Endodermal cell (in vitro differentiated cells): Measurements from ENCODE around the gene RAB28. TPM values are rescaled to one million over a fixed set of nuclear protein-coding genes. Genes with fewer than 3 reads are reported as not detected.

Experiments
- DNase-seq: peaks from one replicate; pipeline ENCODE4 v3.0.0-alpha.2; 2017
- H3K27ac ChIP-seq: 2 replicates; pipeline ENCODE4 v1.5.1; 2013; ENCODE audit warnings: mild to moderate bottlenecking, low read depth, low read length, moderate library complexity
- H3K27me3 ChIP-seq: 2 replicates; pipeline ENCODE4 v1.6.1; 2013; ENCODE audit warnings: mild to moderate bottlenecking, low read length, moderate library complexity; ENCODE audit not compliant: insufficient read depth, control insufficient read depth, poor library complexity, severe bottlenecking
- H3K36me3 ChIP-seq: 2 replicates; pipeline ENCODE4 v1.7.0; 2013; ENCODE audit warnings: mild to moderate bottlenecking, low read length, moderate library complexity; ENCODE audit not compliant: control insufficient read depth, insufficient read depth
- H3K4me1 ChIP-seq: one replicate; pipeline ENCODE4 v1.7.0; 2013; ENCODE audit warnings: low read length; ENCODE audit not compliant: control insufficient read depth, insufficient read depth
- H3K4me3 ChIP-seq: 2 replicates; pipeline ENCODE4 v1.5.1; 2013; ENCODE audit warnings: mild to moderate bottlenecking, low read length, moderate library complexity
- H3K9ac ChIP-seq: 2 replicates; pipeline ENCODE4 v1.6.1; 2013; ENCODE audit warnings: mild to moderate bottlenecking, low read length, moderate library complexity; ENCODE audit not compliant: poor library complexity, severe bottlenecking; ENCODE audit errors: extremely low read depth
- H3K9me3 ChIP-seq: 2 replicates; pipeline ENCODE4 v1.6.1; 2013; ENCODE audit warnings: mild to moderate bottlenecking, low read length, moderate library complexity; ENCODE audit not compliant: control insufficient read depth
- H3K27ac Mint-ChIP-seq: 2 replicates; pipeline ENCODE4 v1.8.0; 2020; ENCODE audit warnings: mixed read lengths
- H3K27me3 Mint-ChIP-seq: 2 replicates; pipeline ENCODE4 v1.8.0; 2021; ENCODE audit warnings: mild to moderate bottlenecking, mixed read lengths; ENCODE audit not compliant: insufficient read depth
- H3K36me3 Mint-ChIP-seq: 2 replicates; pipeline ENCODE4 v1.8.0; 2020; ENCODE audit warnings: low read depth, mixed read lengths
- H3K4me1 Mint-ChIP-seq: 2 replicates; pipeline ENCODE4 v1.8.0; 2020; ENCODE audit warnings: mixed read lengths
- H3K4me3 Mint-ChIP-seq: 2 replicates; pipeline ENCODE4 v1.8.0; 2020; ENCODE audit warnings: mild to moderate bottlenecking, moderate library complexity, mixed read lengths
- H3K9me3 Mint-ChIP-seq: 2 replicates; pipeline ENCODE4 v1.8.0; 2020; ENCODE audit warnings: mild to moderate bottlenecking, mixed read lengths
- CTCF ChIP-seq: fragments of 200-600 bp; sonication (generic); conservative IDR thresholded peaks from 2 replicates; pipeline ENCODE4 v1.5.0; 2021; ENCODE audit warnings: antibody characterized with exemption, mild to moderate bottlenecking
- WGBS, 2 experiments: methylation state at CpG; one replicate each; pipeline versions ENCODE4 v1.1.5 to v1.1.7; 2013; ENCODE audit warnings: missing lambda C conversion rate in 2 of 2, mixed read lengths in 1 of 2; ENCODE audit not compliant: insufficient coverage in 1 of 2, insufficient read length in 1 of 2; 5-methylcytosine and 5-hydroxymethylcytosine counted together
- total RNA-seq, 2 donors: library from RNA; stranded (reverse); fragmentation: NEBNext Ultra II Directional in 1 of 2; extraction: Animal tissue kit (Norgen Biotek cat#: 25700) in 1 of 2; gene quantifications; 2 replicates in 1 of 2; 3 replicates in 1 of 2; pipeline ENCODE4 v1.2.1, GENCODE V29; 2021

Gene RAB28
- total RNA-seq, 2 donors from 2014 or later, result 24.6 to 25.7 TPM

- Mint-ChIP-seq H3K9me3 (peaks cover 17% of the 10 kb centered on the region), H3K27ac (no peak overlapping the region), H3K27me3 (peaks cover 57% of the 10 kb centered on the region), H3K4me1 (peaks cover 8% of the 10 kb centered on the region), H3K36me3 (peaks cover 5% of the 10 kb centered on the region), H3K4me3 (no peak overlapping the region)
- 91 to 100% methylated on average over 3 to 4 of the region's 4 CpGs for WGBS, 2 experiments
- no peak overlapping the region for H3K4me3 ChIP-seq
- peaks cover 6% of the 10 kb centered on the region for H3K9me3 ChIP-seq
- no peak for TF ChIP-seq CTCF
- no peaks in the 10 kb centered on the region for H3K36me3 ChIP-seq
- H3K27ac ChIP-seq, result no peak overlapping the region
- DNase-seq, result no peak
- no peaks in the 10 kb centered on the region for H3K4me1 ChIP-seq
- no peak overlapping the region for H3K9ac ChIP-seq
- H3K27me3 ChIP-seq, result peaks cover 90% of the 10 kb centered on the region
Observed at GRCh38 chr4:13525606-13526281, 41.6 kb upstream of the RAB28 start.

- Histone ChIP-seq H3K27me3 (peaks cover 79% of the 10 kb centered on the region), H3K27ac (no peak overlapping the region), H3K9me3 (peaks cover 6% of the 10 kb centered on the region), H3K36me3 (no peaks in the 10 kb centered on the region), H3K4me3 (no peak overlapping the region), H3K4me1 (no peaks in the 10 kb centered on the region), H3K9ac (no peak overlapping the region)
- H3K27ac Mint-ChIP-seq, result no peak overlapping the region
- peak; percentile 47 for DNase-seq
- no peaks in the 10 kb centered on the region for H3K4me1 Mint-ChIP-seq
- WGBS, 2 experiments, result 84 to 88% methylated on average over 26 to 36 of the region's 36 CpGs
- no peak overlapping the region for H3K4me3 Mint-ChIP-seq
- TF ChIP-seq CTCF, result no peak
- peaks cover 47% of the 10 kb centered on the region for H3K27me3 Mint-ChIP-seq
- peaks cover 17% of the 10 kb centered on the region for H3K9me3 Mint-ChIP-seq
- H3K36me3 Mint-ChIP-seq, result peaks cover 5% of the 10 kb centered on the region
Observed at GRCh38 chr4:13524504-13525243, 40.5 kb upstream of the RAB28 start.

GRCh38 chr4:13523591-13524503, 39.7 kb upstream of the RAB28 start:
- Histone ChIP-seq H3K4me3 (no peak overlapping the region), H3K27ac (no peak overlapping the region), H3K9ac (no peak overlapping the region), H3K4me1 (no peaks in the 10 kb centered on the region), H3K36me3 (no peaks in the 10 kb centered on the region), H3K27me3 (peaks cover 71% of the 10 kb centered on the region), H3K9me3 (peaks cover 6% of the 10 kb centered on the region)
- Mint-ChIP-seq H3K4me3 (no peak overlapping the region), H3K36me3 (peaks cover 5% of the 10 kb centered on the region), H3K27ac (no peak overlapping the region), H3K27me3 (peaks cover 41% of the 10 kb centered on the region), H3K9me3 (peaks cover 17% of the 10 kb centered on the region), H3K4me1 (peaks cover 5% of the 10 kb centered on the region)
- no peak for TF ChIP-seq CTCF
- no peak for DNase-seq
- WGBS, 2 experiments, result 94 to 98% methylated on average over 25 to 59 of the region's 59 CpGs
